CD4-positive, alpha-beta T cell treated with Interleukin-4 for 4 hours (primary cell): ENCODE data around the gene SMARCA1.
"Not testable (repeated sequence)": the region's sequence is repeated elsewhere in the genome, so short reads cannot be mapped to it uniquely, and the experiment has no call there.

Experiments
- DNase-seq: peaks from one replicate; pipeline ENCODE4 v3.0.0-alpha.2; 2020

SMARCA1 gene, protein sequence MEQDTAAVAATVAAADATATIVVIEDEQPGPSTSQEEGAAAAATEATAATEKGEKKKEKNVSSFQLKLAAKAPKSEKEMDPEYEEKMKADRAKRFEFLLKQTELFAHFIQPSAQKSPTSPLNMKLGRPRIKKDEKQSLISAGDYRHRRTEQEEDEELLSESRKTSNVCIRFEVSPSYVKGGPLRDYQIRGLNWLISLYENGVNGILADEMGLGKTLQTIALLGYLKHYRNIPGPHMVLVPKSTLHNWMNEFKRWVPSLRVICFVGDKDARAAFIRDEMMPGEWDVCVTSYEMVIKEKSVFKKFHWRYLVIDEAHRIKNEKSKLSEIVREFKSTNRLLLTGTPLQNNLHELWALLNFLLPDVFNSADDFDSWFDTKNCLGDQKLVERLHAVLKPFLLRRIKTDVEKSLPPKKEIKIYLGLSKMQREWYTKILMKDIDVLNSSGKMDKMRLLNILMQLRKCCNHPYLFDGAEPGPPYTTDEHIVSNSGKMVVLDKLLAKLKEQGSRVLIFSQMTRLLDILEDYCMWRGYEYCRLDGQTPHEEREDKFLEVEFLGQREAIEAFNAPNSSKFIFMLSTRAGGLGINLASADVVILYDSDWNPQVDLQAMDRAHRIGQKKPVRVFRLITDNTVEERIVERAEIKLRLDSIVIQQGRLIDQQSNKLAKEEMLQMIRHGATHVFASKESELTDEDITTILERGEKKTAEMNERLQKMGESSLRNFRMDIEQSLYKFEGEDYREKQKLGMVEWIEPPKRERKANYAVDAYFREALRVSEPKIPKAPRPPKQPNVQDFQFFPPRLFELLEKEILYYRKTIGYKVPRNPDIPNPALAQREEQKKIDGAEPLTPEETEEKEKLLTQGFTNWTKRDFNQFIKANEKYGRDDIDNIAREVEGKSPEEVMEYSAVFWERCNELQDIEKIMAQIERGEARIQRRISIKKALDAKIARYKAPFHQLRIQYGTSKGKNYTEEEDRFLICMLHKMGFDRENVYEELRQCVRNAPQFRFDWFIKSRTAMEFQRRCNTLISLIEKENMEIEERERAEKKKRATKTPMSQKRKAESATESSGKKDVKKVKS

DNA sequence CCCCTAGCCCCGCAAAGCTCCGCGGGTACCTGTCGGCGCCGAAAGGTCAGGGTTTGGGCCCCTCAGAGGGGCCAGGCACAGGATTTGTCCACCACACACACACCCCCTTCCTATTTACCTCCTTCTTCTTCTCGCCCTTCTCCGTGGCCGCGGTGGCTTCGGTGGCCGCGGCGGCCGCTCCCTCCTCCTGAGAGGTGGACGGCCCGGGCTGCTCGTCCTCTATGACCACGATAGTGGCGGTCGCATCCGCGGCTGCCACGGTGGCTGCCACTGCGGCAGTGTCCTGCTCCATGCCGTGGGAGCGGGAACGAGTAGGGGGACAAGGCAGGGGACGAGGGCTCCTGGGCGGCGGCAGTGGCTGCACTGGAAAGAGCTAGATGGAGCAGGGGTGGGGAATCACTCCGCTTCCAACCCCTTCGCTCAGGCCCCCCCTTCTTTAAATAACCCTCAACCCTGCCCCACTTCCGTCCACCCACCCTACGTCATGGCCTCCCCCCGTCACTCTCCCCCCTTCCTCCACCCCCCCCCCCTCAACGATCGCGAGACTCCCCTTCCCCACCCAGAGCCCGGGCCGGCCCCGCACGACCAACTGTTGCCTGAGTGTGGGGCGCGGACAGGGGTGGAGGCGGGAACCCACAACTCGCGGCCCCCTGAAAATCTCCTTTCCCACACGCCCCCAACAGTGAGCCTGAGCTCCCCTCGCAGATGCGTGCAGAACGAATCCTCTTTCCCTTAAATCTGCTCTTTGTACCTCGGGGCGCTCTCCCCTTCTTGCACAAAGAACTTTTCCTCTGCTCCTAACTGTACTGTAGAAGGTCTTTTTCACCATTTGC, at the start of gene SMARCA1:
Gene SMARCA1, minus strand, starts transcription at position 412 of the 833 bp plus-strand sequence. Its CDS starts 120 bp downstream, at position 292.
- DNase-seq, result no peak

DNA sequence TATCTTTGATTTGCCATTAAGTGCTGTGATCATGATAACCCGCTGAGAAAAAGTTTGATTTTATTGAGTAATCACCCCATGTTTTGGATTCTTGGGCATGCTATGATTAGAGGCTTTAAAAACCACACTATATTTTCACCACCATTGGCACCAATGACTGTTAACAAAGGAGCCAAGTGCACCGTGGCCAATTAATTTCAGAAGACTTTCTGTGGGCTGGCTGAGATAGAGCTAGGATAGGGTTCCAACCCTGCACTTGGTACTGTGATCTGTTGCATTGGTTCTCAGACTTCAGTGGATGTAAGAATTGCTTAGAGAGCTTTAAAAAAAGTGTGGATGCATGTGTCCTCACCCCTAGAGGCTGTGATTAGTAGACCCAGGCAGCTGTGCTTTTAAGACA, 49.1 kb upstream of the SMARCA1 start:
- no peak for DNase-seq

DNA sequence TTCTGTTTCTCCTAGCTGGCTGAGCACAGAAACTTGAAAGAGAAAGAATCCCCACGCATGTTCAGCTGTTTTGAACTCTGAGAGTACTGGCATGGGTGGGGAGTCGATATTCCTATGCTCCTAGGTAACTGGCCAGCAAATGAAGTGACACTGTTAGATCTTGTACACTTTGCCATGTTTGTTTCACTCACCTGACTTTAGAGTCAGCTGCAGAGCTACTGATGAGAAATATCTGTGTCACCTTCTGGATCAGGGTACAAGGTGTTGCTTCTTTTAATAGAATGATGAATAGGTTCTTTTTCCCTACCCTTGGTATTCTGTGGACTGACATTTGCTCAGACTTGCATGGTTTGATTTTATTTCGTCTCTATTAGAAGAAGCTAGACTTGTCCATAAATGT, 45.1 kb upstream of the SMARCA1 start:
- no peak for DNase-seq

DNA sequence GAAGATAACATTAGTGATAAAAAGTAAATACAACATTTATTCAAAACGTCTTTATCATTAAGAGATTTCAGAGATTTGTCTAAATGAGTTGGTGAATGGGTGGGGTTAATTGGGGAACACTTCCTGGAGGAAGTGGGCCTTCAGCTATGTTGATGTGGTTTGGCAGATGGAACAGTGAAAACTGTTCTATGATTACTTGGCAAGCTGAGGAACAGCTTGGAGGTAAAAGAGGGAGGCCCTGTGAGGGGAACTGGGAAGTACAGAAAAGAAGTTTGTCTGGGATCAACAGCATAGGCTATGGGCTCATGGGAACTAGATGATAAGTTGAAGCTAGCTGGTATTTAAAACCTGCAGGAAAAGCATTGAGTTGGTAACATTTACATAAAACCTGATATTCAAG, 42.8 kb upstream of the SMARCA1 start:
- no peak for DNase-seq

DNA sequence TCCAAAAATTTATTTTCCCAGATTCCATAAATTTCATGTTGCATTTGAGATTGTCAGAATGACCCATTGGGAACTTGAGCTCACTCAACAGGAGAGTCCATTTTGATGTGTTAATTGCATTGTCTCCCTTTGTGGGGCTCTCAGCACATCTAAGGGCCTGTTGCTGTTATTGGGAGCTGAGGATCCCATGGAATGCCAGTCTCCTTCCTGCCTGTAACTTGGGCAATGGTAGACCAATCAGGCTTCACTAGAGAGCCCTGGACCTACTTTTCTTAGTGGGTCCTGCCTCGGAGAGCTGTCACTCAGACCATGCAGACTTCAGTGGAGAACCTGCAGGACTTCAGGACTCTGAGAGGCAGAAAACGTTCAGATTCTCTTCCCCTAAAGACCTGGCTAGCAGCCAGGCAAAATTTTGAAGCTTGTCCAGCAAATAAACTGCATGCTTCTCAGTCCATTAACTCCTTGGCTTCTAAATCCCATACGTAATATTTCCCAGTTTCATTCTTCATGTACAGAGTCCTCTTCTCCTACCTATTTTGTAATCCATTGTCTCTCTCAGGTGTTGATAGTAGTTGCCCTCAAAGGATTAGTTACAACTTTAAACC, 41.9 kb upstream of the SMARCA1 start:
- no peak for DNase-seq

DNA sequence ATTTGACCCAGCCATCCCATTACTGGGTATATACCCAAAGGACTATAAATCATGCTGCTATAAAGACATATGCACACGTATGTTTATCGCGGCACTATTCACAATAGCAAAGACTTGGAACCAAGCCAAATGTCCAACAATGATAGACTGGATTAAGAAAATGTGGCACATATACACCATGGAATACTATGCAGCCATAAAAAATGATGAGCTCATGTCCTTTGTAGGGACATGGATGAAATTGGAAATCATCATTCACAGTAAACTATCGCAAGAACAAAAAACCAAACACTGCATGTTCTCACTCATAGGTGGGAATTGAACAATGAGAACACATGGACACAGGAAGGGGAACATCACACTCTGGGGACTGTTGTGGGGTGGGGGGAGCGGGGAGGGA, 41.1 kb upstream of the SMARCA1 start:
- DNase-seq, result not testable (repeated sequence)

DNA sequence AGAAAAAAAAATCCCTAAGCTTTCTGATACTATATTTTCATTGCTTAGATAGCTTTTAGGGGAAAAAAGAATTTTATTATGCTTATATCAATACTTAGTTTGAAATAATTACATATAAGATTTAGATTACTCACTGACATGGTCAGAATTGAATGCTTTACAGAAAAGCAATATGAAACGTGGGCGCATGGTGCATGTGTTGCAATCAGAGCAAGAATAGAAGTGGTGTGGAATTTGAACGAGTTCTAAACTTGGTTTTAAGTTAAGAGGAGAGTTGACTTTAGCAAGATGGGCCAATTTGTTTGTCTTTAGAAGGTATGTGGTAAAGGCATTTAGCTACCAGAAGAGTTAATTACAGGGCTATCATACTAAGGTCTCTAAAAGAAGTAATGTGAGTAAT, 38.2 kb upstream of the SMARCA1 start:
- DNase-seq, result no peak

DNA sequence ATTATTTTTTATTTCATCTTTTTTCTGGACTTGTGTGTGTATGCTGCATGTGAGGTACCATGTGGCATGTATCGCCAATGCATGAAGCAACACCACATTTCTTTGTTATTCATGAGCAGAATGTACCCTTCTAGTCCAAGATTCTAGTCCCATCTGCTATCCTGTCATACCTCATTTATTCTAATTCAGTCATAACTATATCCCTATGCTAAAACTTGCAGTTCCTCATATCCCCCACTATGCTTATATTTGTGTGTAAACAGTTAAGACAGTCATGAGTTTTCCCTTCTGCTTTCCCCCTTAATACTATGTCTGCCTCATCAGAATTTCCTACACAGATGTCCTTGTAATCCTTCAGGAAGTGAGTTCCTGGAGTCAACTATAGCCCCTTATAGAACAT, 36.5 kb upstream of the SMARCA1 start:
- no peak for DNase-seq

DNA sequence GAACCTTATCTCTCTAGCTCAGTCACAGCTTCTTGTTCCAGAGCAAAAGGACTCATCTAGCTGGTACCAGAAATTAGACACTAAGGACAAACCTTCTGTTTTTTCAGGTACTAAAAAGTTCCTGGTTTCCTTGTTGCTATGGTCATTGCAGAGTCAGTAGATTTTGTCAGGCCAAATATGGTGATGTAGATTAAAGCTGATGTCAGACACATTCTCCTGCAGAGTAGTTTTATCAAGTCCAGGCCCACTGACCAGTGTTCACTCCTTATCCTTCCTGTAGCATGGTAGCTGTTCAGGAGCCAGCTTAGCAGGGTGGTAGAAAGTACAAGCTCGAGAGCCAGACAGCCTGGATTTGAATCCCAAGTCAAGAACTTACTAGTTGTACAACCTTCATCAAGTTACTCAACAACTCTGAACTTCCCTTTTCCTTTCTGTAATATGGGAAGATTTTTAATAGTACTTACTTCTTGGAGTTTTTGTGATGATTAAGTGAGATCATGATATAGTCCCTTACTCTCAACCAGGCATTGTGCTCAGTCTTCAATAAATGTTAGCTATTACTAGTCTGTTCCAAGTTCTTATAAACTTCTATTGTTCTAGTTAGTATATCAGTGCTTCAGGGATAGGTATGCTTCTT, 34.7 kb upstream of the SMARCA1 start:
- DNase-seq, result no peak

DNA sequence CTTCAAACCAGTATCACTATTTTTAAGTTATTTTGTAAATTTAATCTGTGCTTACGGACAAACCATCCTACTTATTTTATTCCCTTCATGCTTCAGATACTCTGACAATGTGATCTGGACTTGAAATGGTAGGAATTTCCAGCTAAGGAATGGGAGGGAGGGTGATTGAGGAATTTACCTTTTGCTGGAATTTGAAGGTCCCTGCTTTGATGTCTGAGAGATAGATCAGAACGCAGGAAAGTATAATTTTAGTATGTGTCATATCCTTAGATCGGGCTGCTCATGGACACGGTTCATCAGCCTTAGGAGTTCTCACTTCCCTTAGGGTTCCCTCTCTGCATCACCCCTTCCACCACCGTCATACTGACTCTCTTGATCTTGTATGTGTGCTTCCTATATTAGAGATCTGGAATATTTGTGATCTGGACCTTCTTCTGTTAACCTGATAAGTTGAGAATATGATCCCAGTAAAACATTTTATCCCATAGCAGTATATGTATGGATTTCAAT, 33.6 kb upstream of the SMARCA1 start:
- DNase-seq, result no peak

DNA sequence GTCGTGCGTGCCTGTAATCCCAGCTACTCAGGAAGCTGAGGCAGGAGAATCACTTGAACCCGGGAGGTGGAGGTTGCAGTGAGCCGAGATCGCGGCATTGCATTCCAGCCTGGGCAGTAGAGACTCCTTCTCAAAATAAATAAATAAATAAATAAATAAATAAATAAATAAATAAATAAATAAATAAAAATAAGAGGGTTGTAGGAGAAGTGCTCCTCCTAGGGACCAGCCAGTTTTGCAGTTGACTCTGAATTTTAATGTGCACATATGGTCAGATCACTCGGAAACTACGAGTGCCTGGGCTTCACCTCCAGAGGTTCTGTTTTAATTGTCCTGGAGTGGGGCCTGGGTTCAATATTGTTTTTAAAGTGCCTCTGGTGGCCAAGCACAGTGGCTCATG, 31.5 kb upstream of the SMARCA1 start:
- not testable (repeated sequence) for DNase-seq

DNA sequence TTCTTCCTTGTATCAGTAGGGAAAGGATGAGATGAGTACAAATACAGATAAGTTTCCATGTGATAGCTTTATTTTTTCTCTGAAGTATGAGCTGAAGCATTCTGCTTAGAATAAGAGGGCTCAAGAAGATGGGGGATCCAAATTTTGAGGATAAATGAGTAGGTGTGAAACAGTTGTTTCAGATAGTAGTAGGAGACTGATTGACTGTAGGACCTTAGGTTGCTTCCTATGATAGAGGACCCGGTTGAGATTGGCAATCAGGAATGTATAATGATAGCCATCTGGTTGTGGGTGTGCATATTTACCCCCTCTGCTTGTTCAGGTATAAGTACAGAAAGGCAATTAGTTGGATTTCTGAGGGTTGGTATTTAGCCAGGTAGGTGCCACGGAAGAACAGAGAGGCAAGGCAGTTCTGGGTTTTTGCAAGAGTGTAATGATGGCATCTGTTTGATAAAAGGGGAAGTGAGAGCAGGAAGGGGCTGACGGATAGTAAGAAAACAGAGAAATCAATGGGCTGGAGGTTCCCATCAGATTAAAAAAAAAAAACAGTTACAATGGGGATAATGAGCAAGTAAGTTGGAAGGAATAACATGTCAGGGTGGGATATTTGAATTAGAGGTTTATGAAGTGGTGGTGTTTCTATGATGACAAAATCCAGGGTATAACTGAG, 30.5 kb upstream of the SMARCA1 start:
- no peak for DNase-seq

DNA sequence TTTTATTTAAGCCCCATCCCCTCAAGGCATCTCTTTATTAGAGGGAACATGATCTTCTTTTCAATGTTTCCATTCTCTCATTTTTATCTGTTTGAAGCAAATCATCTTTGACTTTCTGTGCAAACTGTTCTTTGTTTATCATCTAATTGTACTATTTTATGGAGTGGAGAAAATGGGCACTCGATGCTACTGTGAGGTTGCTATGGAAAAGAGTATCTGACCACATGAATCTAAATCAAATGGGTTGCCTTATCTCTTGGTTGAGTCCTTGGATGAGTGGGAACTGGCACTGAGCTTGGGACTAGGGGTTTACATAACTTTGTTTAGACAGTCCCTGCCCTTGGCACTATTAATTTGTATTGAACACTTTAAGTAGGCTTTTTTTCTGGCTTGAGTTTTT, 25.8 kb upstream of the SMARCA1 start:
- DNase-seq, result no peak

DNA sequence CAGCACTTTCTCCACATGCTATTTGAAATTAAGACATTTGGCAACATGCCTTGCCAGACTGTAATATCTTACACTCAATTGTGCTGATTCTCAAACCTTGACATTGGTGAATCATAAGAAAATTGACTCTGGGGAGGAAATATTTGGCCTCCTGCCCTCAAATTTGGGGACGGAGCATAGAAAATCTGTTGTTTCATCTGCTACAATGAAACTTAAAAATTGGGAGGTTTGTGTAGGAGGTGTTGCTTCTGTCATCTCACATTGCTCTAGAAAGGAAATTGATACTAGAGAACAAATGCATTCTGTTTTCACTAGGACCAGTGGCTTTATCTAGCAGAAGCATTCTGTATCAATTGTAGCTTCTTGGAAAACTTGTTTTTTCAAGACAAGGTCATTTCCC, 22.1 kb upstream of the SMARCA1 start:
- DNase-seq, result no peak

DNA sequence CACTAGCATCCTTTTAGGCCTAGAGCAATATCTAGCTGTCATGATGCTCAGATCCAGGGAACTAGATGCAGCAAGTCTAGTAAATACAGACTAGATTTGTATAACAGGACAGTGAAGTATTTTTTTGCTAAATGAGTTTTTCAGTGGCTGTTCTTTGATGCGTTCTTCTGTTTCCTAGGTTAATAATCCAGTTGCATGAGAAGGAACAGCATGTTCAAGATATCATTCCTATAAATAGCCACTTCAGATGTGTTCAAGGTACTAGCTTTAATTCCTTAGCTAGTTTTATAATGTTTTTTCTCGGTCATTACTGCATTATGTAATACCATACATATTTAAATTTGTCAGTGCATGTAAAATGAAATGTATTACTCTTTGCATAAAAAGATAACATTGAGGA, 21.5 kb upstream of the SMARCA1 start:
- no peak for DNase-seq

DNA sequence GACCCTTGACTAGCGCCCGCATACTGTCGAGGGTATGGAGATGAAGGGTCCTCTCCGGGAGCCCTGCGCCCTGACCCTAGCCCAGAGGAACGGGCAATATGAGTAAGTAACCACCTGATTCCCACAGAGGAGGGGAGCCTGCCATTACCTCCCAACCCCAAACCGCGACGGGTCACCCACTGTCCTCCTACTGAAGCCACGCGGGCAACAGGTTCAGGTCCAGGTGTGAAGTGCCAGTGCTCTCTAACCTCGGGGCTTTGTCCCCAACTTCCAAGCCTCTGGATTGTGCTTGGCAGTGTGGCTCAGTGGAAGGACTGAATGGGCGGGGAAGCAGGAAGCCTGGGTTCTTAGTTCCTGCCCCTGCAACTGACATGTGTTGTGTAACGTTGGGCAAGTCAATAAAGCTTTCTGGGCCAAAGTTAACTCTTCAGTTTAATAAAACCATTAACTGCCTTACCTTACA, 17.5 kb upstream of the SMARCA1 start:
- DNase-seq, result no peak

DNA sequence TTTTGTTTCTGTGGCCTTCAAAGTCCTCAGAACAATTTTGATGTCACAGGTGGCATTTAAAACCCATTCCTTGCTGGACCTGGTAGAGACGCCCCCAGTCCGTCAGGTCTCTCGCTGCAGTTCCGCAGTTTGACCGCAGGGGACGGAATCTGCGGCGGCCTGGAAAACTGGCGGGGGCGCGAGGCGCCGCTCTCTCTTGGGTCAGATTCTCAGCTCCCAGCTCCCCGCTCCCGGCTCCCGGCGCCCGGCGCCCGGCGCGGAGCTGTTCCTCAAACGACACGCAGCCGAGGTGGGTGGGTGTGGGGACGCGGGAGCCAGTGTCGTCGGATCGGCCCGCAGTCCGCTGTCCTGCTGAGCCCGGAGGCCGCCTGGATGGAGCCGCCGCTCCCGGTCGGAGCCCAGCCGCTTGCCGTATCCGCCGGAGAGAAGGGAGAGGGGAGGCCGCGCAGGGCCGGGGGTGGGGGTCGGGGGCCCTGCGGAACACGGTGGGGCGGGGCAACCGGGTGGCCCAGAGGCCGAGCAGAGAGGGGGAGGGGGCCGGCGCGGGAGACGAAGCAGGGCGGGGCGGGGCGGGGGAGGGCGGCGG, 16.9 kb upstream of the SMARCA1 start, which contains the start of gene OCRL:
Gene OCRL, plus strand, starts transcription at position 192 of the 586 bp plus-strand sequence. Its CDS starts 181 bp downstream, at position 373.
- DNase-seq, result peak; percentile 31

DNA sequence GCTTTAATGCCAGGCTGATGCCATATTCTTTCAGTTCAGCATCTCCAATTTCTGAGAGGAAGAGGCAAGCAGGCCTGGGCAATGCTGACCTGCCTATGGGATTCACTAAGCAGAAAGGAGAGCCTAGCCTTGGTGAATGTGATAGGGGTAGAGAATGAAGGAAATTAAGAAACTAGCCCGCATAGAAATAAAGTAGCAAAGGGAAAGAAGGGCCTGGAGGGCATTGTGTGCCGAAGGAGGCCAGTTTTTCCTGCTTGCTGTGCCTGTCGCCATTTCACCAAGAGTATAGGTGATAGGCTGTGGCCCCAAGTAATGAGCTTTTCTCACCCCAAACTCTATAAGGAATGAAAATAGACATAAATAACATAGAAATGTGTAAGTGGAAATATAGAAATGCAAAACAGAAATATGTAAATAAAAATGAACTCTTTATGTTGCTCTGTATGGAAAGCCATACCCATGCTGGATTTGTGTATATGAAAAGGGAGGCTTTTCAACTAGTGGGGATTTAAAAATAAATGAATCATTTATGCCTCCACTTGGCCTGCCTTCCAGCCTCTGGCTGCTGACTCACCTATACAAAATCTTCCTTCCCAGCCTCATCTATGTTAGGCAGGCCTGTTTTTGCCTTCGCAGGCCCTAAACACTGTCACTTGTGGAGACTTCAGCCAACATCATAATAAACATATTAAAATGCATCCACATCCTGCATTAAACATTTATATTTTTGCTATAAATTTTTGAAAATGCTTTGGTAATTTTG, 11.7 kb upstream of the SMARCA1 start:
- DNase-seq, result no peak

DNA sequence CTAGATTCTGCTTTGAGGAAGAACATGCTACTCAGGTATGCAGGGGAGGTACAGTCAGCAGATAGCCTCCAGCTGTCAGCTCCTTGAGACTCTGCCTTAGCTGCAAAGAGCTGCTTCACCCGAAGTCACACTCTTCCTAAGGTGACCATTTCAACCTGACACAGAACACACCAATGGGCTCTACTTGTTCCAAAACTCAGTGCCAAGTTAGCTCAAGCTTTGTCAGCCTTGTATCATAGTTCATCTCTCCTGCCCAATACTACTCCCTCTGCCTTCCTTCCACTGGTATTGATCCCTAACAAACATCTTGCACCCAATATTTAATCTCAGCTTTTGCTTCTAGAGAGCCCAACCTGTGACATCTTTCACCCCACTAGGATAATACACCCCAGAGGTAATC, 7.8 kb upstream of the SMARCA1 start:
- no peak for DNase-seq

DNA sequence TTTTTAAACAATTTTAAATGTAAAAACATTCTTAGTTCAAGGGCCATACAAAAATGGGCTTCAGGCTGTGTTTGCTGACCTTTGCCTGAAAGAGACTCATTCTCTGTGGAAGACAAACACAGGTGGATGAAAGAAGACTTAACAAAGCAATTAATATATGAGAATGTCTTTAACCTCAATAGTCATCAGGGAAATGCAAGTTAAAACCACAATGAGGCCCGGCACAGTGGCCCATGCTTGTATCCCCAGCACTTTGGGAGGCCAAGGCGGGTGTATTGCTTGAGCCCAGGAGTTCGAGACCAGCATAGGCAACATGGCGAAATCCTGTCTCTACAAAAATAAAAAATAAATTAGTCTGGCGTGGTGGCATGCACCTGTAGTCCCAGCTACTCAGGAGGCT, 7.1 kb upstream of the SMARCA1 start:
- DNase-seq, result no peak
